MM.1S (cell line): ENCODE results near the gene GRIK3.

ENCODE experiments used
- DNase-seq: peaks from one replicate; pipeline ENCODE4 v3.0.0-alpha.2; 2015
- H2AFZ ChIP-seq: fragments of 300-600 bp; sonication (generic); 2 replicates; pipeline ENCODE4 v1.6.0; 2016; ENCODE audit warnings: antibody characterized with exemption, low read length
- H3F3A ChIP-seq: fragments of 300-600 bp; sonication (generic); 2 replicates; pipeline ENCODE4 v1.6.1; 2016; ENCODE audit warnings: mild to moderate bottlenecking, antibody characterized with exemption, low read length, moderate library complexity, mixed read lengths; ENCODE audit not compliant: insufficient read depth
- H3K27ac ChIP-seq: fragments of 300-600 bp; sonication (generic); 2 replicates; pipeline ENCODE4 v1.5.1; 2016; ENCODE audit warnings: mild to moderate bottlenecking, low read length
- H3K27me3 ChIP-seq: fragments of 300-600 bp; sonication (generic); replicated peaks from 2 replicates; pipeline ENCODE4 v1.6.0; 2016; ENCODE audit warnings: low read length; ENCODE audit not compliant: insufficient read depth
- H3K36me3 ChIP-seq: fragments of 300-600 bp; sonication (generic); replicated peaks from 2 replicates; pipeline ENCODE4 v1.6.1; 2016; ENCODE audit warnings: mild to moderate bottlenecking, low read length, mixed read lengths; ENCODE audit not compliant: insufficient read depth
- H3K4me1 ChIP-seq: fragments of 300-600 bp; sonication (generic); 2 replicates; pipeline ENCODE4 v1.6.1; 2016; ENCODE audit warnings: low read length, mixed read lengths
- H3K4me2 ChIP-seq: fragments of 300-600 bp; sonication (generic); 2 replicates; pipeline ENCODE4 v1.6.0; 2016; ENCODE audit warnings: low read depth, low read length
- H3K4me3 ChIP-seq: fragments of 300-600 bp; sonication (generic); 2 replicates; pipeline ENCODE4 v1.5.1; 2016; ENCODE audit warnings: low read length, mixed read lengths
- H3K79me2 ChIP-seq: fragments of 300-600 bp; sonication (generic); 2 replicates; pipeline ENCODE4 v1.6.1; 2016; ENCODE audit warnings: mixed run types, low read length, mixed read lengths
- H3K9ac ChIP-seq: fragments of 300-600 bp; sonication (generic); 2 replicates; pipeline ENCODE4 v1.6.1; 2016; ENCODE audit warnings: low read length, mixed read lengths
- H3K9me2 ChIP-seq: fragments of 300-600 bp; sonication (generic); replicated peaks from 2 replicates; pipeline ENCODE4 v1.6.1; 2016; ENCODE audit warnings: mild to moderate bottlenecking, low read length, mixed read lengths; ENCODE audit not compliant: insufficient read depth
- H3K9me3 ChIP-seq: fragments of 300-600 bp; sonication (generic); replicated peaks from 2 replicates; pipeline ENCODE4 v1.6.1; 2016; ENCODE audit warnings: mild to moderate bottlenecking, low read length, mixed read lengths; ENCODE audit not compliant: insufficient read depth
- H4K20me1 ChIP-seq: fragments of 300-600 bp; sonication (generic); 2 replicates; pipeline ENCODE4 v1.6.1; 2016; ENCODE audit warnings: mild to moderate bottlenecking, low read length, moderate library complexity, mixed read lengths; ENCODE audit not compliant: insufficient read depth
- EZH2 ChIP-seq: fragments of 300-600 bp; sonication (generic); optimal IDR thresholded peaks from 2 replicates; pipeline ENCODE3; 2017; ENCODE audit warnings: low read depth, mild to moderate bottlenecking, antibody characterized with exemption, low read length, mixed read lengths
- EZH2phosphoT487 ChIP-seq: fragments of 300-600 bp; sonication (generic); IDR thresholded peaks from 2 replicates; pipeline ENCODE4 v1.6.1; 2018; ENCODE audit warnings: antibody characterized with exemption, low read length
- TF ChIP-seq, protein P1 (sequence below): fragments of 300-600 bp; sonication (generic); IDR thresholded peaks from 2 replicates; pipeline ENCODE4 v1.5.1; 2016; ENCODE audit warnings: antibody characterized with exemption, low read length, mixed read lengths

GRIK3 gene

DNA sequence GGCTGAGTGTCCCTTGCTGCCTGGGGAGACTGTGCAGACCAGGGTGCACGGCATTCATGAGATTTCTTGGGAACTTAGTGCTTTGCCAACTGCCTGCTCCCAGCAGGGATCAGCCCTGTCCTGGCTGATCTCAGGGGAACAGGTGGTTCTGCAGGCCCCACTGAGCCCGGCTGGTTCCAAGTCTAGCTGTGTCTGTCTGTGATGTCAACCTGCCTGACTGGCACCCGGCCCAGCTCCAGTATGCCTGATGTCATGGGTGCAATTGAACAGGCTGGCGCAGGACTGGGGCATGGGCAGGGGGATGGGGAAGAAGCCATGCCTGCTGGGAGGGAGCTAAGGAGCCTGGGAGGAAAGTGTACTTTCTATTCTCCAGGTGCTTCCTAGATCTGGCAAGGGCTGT lies 227.1 kb downstream of the GRIK3 start:
- no peaks in the 10 kb centered on the region for H3K4me1 ChIP-seq
- TF ChIP-seq EZH2 (no peak), EZH2phosphoT487 (no peak)
- TF ChIP-seq, protein P1, sequence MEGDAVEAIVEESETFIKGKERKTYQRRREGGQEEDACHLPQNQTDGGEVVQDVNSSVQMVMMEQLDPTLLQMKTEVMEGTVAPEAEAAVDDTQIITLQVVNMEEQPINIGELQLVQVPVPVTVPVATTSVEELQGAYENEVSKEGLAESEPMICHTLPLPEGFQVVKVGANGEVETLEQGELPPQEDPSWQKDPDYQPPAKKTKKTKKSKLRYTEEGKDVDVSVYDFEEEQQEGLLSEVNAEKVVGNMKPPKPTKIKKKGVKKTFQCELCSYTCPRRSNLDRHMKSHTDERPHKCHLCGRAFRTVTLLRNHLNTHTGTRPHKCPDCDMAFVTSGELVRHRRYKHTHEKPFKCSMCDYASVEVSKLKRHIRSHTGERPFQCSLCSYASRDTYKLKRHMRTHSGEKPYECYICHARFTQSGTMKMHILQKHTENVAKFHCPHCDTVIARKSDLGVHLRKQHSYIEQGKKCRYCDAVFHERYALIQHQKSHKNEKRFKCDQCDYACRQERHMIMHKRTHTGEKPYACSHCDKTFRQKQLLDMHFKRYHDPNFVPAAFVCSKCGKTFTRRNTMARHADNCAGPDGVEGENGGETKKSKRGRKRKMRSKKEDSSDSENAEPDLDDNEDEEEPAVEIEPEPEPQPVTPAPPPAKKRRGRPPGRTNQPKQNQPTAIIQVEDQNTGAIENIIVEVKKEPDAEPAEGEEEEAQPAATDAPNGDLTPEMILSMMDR: no peak
- H4K20me1 ChIP-seq: no peaks in the 10 kb centered on the region
- H3K4me2 ChIP-seq: no peak overlapping the region
- peaks cover 88% of the 10 kb centered on the region for H3K27me3 ChIP-seq
- no peak overlapping the region for H3K4me3 ChIP-seq
- DNase-seq: no peak
- no peaks in the 10 kb centered on the region for H3K9me2 ChIP-seq
- no peak overlapping the region for H2AFZ ChIP-seq
- no peak overlapping the region for H3K27ac ChIP-seq
- H3F3A ChIP-seq: no peaks in the 10 kb centered on the region
- H3K9me3 ChIP-seq: no peaks in the 10 kb centered on the region
- H3K79me2 ChIP-seq: no peaks in the 10 kb centered on the region
- H3K9ac ChIP-seq: no peak overlapping the region
- H3K36me3 ChIP-seq: no peaks in the 10 kb centered on the region

DNA sequence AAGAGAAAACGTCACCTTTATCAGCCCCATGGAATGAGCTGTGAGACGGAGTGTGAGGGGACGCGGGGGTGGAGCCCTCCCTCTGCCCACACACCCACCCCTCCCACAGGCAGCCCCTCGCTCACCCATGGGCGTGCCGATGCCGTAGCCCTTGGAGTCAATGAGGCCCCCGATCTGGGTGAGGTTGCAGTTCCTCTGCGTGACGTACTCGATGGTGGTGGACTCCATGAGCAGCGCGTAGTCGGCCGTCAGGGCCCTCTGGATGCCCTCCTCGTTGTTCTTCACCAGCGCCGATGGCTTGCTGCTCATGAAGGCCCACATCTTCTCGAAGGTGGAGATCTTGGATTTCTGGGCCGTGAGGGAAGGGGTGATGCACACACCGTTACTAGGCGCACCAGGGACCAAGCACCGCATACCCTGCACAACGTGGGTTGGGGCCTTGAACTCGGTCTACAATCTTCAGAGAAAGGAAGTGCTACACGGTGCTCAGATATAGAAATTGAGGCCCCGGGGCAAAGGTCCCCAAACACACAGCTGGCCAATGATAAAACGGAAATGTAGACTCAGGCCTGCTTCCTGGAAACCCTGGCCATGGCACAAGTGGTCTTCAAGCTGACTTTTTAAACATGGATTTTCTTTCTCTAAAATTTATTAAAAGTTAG lies 228.2 kb downstream of the GRIK3 start:
- Histone ChIP-seq H3F3A (no peaks in the 10 kb centered on the region), H3K79me2 (no peaks in the 10 kb centered on the region), H3K27me3 (peaks cover 88% of the 10 kb centered on the region), H2AFZ (no peak overlapping the region), H4K20me1 (no peaks in the 10 kb centered on the region), H3K9ac (no peak overlapping the region), H3K9me2 (no peaks in the 10 kb centered on the region), H3K4me3 (no peak overlapping the region), H3K4me1 (no peaks in the 10 kb centered on the region), H3K36me3 (no peaks in the 10 kb centered on the region), H3K27ac (no peak overlapping the region), H3K4me2 (no peak overlapping the region), H3K9me3 (no peaks in the 10 kb centered on the region)
- TF ChIP-seq, protein P1: no peak
- DNase-seq: no peak

DNA sequence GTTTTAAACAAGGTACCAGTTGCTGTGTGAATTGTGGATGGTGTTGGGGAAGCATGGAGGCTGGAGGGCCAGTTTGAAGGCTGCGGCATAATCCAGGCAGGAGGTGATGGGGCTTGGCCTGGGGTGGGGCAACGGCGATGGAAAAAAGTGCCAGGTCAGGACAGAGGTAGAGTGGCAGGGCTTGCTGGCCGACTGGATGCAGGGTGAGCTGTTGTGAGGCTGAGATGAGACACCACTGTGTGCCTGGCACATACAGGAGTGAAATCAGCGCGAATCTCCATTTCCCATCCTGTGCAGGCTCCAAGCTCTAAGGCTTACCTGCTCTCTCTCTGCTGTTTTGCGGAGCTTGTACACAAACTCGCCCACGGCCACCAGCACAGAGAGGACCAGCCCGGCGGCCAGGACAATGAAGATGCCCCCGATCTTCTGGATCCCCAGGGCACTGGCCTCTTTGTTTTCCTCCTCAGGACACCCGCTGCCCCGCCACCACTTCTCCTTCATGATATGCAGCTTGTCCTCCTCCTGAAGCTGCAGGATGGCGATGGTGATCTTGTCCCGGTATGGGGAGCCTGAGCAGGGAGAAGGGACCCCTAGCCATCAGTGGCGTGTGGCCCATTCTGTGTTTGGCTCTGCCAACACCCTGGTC lies 229.5 kb downstream of the GRIK3 start:
- H3K36me3 ChIP-seq: no peaks in the 10 kb centered on the region
- TF ChIP-seq, protein P1: no peak
- TF ChIP-seq EZH2 (no peak), EZH2phosphoT487 (no peak)
- DNase-seq: no peak
- no peaks in the 10 kb centered on the region for H4K20me1 ChIP-seq
- no peak overlapping the region for H3K9ac ChIP-seq
- no peak overlapping the region for H2AFZ ChIP-seq
- no peak overlapping the region for H3K4me3 ChIP-seq
- no peak overlapping the region for H3K27ac ChIP-seq
- no peaks in the 10 kb centered on the region for H3K79me2 ChIP-seq
- no peaks in the 10 kb centered on the region for H3K4me1 ChIP-seq
- H3K27me3 ChIP-seq: peaks cover 89% of the 10 kb centered on the region
- H3K4me2 ChIP-seq: no peak overlapping the region
- H3K9me3 ChIP-seq: no peaks in the 10 kb centered on the region
- no peaks in the 10 kb centered on the region for H3K9me2 ChIP-seq
- H3F3A ChIP-seq: no peaks in the 10 kb centered on the region
